Pancreas (tissue), 10 donors: Measurements from ENCODE around the gene ATP1B2. TPM values are rescaled to one million over a fixed set of nuclear protein-coding genes. Genes with fewer than 3 reads are reported as not detected.

Source experiments
- ATAC-seq, 4 donors: fragments of 200-7000 bp; cut with Tn5 transposase; one replicate each; pipeline versions ENCODE4 v1.8.0 to v1.9.1; 2020; ENCODE audit warnings: mild to moderate bottlenecking in 4 of 4, moderate library complexity in 4 of 4
- DNase-seq, 6 donors: peaks; one replicate each; pipeline ENCODE4 v3.0.0-alpha.2; 2020
- FAIRE-seq: peaks from 2 replicates; lab custom pipeline; 2012; peaks lifted over from hg19 to GRCh38; lab: Jason Lieb, UNC
- H3K27ac ChIP-seq, 4 donors: fragments of 200-600 bp; sonication (generic); 1 replicate in 3 of 4; 2 replicates in 1 of 4; pipeline versions ENCODE4 v1.5.0 to v1.8.0; 2020
- H3K27me3 ChIP-seq, 4 donors: fragments of 200-600 bp; one replicate each; pipeline ENCODE4 v1.8.0; 2021
- H3K36me3 ChIP-seq, 3 donors: fragments of 200-600 bp; sonication (generic) in 1 of 3; one replicate each; pipeline versions ENCODE4 v1.5.0 to v1.8.0; 2020 to 2021
- H3K4me1 ChIP-seq, 3 donors: fragments of 200-600 bp; one replicate each; pipeline ENCODE4 v1.8.0; 2021
- H3K4me3 ChIP-seq, 4 donors: fragments of 200-600 bp; sonication (generic) in 2 of 4; one replicate each; pipeline versions ENCODE4 v1.5.0 to v1.8.0; 2020 to 2021
- H3K9me3 ChIP-seq, 4 donors: fragments of 200-600 bp; one replicate each; pipeline ENCODE4 v1.8.0; 2021
- WGBS, 2 donors: extraction: QIAGEN DNeasy Blood & Tissue Kit; methylation state at CpG; one replicate each; pipeline ENCODE4 v1.1.7; 2013; 5-methylcytosine and 5-hydroxymethylcytosine counted together
- intact Hi-C, 3 donors: fragments of 100-400 bp; cut with DNase I; formaldehyde crosslinking; loops; one replicate each; pipeline versions ENCODE4 v1.11.1 to v1.14.2; 2022
- polyA plus RNA-seq, 2 donors: library from polyadenylated mRNA; stranded (reverse); fragments of 200-250 nt; gene quantifications; one replicate each; pipeline ENCODE4 v1.2.3, GENCODE V29; 2013
- total RNA-seq, 6 donors: library from RNA; stranded (reverse); fragmentation: NEBNext Ultra II Directional in 4 of 6; extraction: Animal tissue kit (Norgen Biotek cat#: 25700) in 4 of 6; gene quantifications; one replicate each; pipeline versions ENCODE4 v1.2.1 to v1.2.4, GENCODE V29; 2021 to 2023
- TF ChIP-seq, protein P1 (sequence below), 4 donors: fragments of 200-600 bp; sonication (generic) in 3 of 4; IDR thresholded peaks; one replicate each; pipeline versions ENCODE4 v1.5.0 to v1.8.0; 2021; ENCODE audit warnings: antibody characterized with exemption in 4 of 4
- donor health status: healthy with polysubstance abuse.
- donor health status: DM: no; HTN: no; CAD: no; lungs with moderate emphysema.
- donor health status: DM: no; HTN: no; CAD: no.
- donor health status: control.
- donor health status: control.
- donor health status: Bipolar disorder and iron deficiency.
- donor health status: DM: yes; HTN: yes; CAD: no.
- donor health status: DM: no; HTN: no; CAD: no.
- donor health status: DM: no; HTN: no; CAD: no.
- donor health status: DM: yes; HTN: yes; CAD: no.

The ATP1B2 gene
- total and polyA plus RNA-seq, 8 donors = 0.79 to 6.7 (median 1.3) TPM

DNA sequence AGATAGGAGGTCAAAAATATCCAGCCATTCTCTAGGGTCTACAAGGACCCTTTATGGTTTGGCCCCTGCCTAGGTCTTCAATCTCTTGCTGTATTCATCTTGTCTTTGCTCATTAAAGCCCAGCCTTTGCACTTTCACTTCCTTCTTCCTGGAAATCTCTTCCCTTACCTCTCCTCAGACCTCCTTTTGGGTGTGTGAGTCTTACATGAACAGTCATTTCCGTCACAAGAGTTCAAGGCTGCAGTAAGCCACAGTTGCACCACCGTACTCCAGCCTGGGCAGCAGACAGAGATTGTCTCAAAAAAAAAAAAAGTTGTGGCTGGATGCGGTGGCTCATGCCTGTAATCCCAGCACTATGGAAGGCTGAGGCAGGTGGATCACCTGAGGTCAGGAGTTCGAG, 6.0 kb upstream of the ATP1B2 start:
- no peak for DNase-seq
- 79 to 91% methylated on average over 4 of the region's 4 CpGs for WGBS, 2 donors
- H3K27me3 ChIP-seq = no peaks in the 10 kb centered on the region
- H3K9me3 ChIP-seq = no peaks in the 10 kb centered on the region
- no peak for ATAC-seq
- no peak overlapping the region for H3K27ac ChIP-seq
- TF ChIP-seq, protein P1, sequence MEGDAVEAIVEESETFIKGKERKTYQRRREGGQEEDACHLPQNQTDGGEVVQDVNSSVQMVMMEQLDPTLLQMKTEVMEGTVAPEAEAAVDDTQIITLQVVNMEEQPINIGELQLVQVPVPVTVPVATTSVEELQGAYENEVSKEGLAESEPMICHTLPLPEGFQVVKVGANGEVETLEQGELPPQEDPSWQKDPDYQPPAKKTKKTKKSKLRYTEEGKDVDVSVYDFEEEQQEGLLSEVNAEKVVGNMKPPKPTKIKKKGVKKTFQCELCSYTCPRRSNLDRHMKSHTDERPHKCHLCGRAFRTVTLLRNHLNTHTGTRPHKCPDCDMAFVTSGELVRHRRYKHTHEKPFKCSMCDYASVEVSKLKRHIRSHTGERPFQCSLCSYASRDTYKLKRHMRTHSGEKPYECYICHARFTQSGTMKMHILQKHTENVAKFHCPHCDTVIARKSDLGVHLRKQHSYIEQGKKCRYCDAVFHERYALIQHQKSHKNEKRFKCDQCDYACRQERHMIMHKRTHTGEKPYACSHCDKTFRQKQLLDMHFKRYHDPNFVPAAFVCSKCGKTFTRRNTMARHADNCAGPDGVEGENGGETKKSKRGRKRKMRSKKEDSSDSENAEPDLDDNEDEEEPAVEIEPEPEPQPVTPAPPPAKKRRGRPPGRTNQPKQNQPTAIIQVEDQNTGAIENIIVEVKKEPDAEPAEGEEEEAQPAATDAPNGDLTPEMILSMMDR (IDR thresholded peaks at IDR 0.05) = no peak
- no peak for FAIRE-seq
- H3K4me3 ChIP-seq = no peak overlapping the region
- intact Hi-C loops = no loop called here
- H3K36me3 ChIP-seq = no peaks in the 10 kb centered on the region
- H3K4me1 ChIP-seq = no peaks in the 10 kb centered on the region

GRCh38 chr17:7646457-7646856, 4.3 kb upstream of the ATP1B2 start:
- ATAC-seq (no peak), DNase-seq (no peak), FAIRE-seq (no peak)
- intact Hi-C loops = no loop called here
- Histone ChIP-seq H3K4me3 (no peak overlapping the region), H3K4me1 (peaks cover 3 to 8% (median 7%) of the 10 kb centered on the region in 3 donors), H3K9me3 (no peaks in the 10 kb centered on the region), H3K27ac (no peak overlapping the region), H3K27me3 (no peaks in the 10 kb centered on the region), H3K36me3 (no peaks in the 10 kb centered on the region)
- TF ChIP-seq, protein P1 (IDR thresholded peaks at IDR 0.05) = no peak
- WGBS, 2 donors = 70 to 88% methylated on average over 9 of the region's 9 CpGs

GRCh38 chr17:7647018-7647417, 3.7 kb upstream of the ATP1B2 start:
- WGBS, 2 donors = 75 to 77% methylated on average over 4 of the region's 4 CpGs

GRCh38 chr17:7651097-7651664, 455 bp downstream of the ATP1B2 start:
- FAIRE-seq (no peak), DNase-seq (peak in 1 of 6 donors; percentile 59), ATAC-seq (peak in 3 of 4 donors; percentile 28 to 41 (median 34))
- no peaks in the 10 kb centered on the region for H3K27me3 ChIP-seq
- intact Hi-C loops = no loop called here
- 2% methylated on average over 44 to 45 of the region's 45 CpGs for WGBS, 2 donors
- peak overlapping the region; percentile 18 to 50 (median 29) for H3K4me3 ChIP-seq
- H3K27ac ChIP-seq = no peak overlapping the region
- no peaks in the 10 kb centered on the region for H3K36me3 ChIP-seq
- TF ChIP-seq, protein P1 (IDR thresholded peaks at IDR 0.05) = no peak
- no peaks in the 10 kb centered on the region for H3K9me3 ChIP-seq
- peaks cover 4 to 10% (median 10%) of the 10 kb centered on the region in 3 donors for H3K4me1 ChIP-seq

More at GRCh38 chr17:7647018-7647417, 3.7 kb upstream of the ATP1B2 start:
- Histone ChIP-seq H3K27ac (no peak overlapping the region), H3K9me3 (no peaks in the 10 kb centered on the region), H3K4me3 (no peak overlapping the region), H3K4me1 (peaks cover 4 to 10% (median 10%) of the 10 kb centered on the region in 3 donors), H3K27me3 (no peaks in the 10 kb centered on the region), H3K36me3 (no peaks in the 10 kb centered on the region)
- ATAC-seq = no peak
- intact Hi-C loops = no loop called here
- no peak for DNase-seq
- FAIRE-seq = no peak
- TF ChIP-seq, protein P1 (IDR thresholded peaks at IDR 0.05) = no peak
